ENCODE data around the gene SCAMP4. TPM values are rescaled to one million over a fixed set of nuclear protein-coding genes. Genes with fewer than 3 reads are reported as not detected.

SCAMP4 gene
- total and polyA plus RNA-seq, 12 donors: 13.5 to 192 (median 60.3) TPM

Other genes with a start within 250 kb of the SCAMP4 start
- gene ONECUT3, start 151.9 kb upstream of the SCAMP4 start, total RNA-seq: not detected
- under 1 TPM in 1 of 3 donors, not detected in 2; under 0.01 TPM for gene ONECUT3, start 151.9 kb upstream of the SCAMP4 start, polyA plus RNA-seq
- gene ATP8B3, start 93.1 kb upstream of the SCAMP4 start, total RNA-seq: 10 to 100 TPM in 2 of 9 donors, 1 to 10 TPM in 6, under 1 TPM in 1; 0.26 to 15.1 (median 4.9) TPM
- 1 to 10 TPM; 2.0 to 9.2 (median 3.9) TPM for gene ATP8B3, start 93.1 kb upstream of the SCAMP4 start, polyA plus RNA-seq
- 10 to 100 TPM in 8 of 9 donors, 1 to 10 TPM in 1; 9.3 to 98.8 (median 30.9) TPM for gene REXO1, start 56.9 kb upstream of the SCAMP4 start, total RNA-seq
- 100 to 1,000 TPM in 2 of 3 donors, 10 to 100 TPM in 1; 18.4 to 155 (median 150) TPM for gene REXO1, start 56.9 kb upstream of the SCAMP4 start, polyA plus RNA-seq
- gene KLF16, start 41.8 kb upstream of the SCAMP4 start, total RNA-seq: 10 to 100 TPM in 7 of 9 donors, 1 to 10 TPM in 2; 4.2 to 28.1 (median 16.3) TPM
- 10 to 100 TPM in 1 of 3 donors, 1 to 10 TPM in 2; 2.0 to 12.9 (median 6.9) TPM for gene KLF16, start 41.8 kb upstream of the SCAMP4 start, polyA plus RNA-seq
- gene ABHD17A, start 19.9 kb upstream of the SCAMP4 start, total RNA-seq: 100 to 1,000 TPM in 4 of 9 donors, 10 to 100 TPM in 5; 51.8 to 145 (median 93.3) TPM
- gene ABHD17A, start 19.9 kb upstream of the SCAMP4 start, polyA plus RNA-seq: 100 to 1,000 TPM in 2 of 3 donors, 1 to 10 TPM in 1; 2.5 to 235 (median 195) TPM
- gene ADAT3, start within 50 bp of the SCAMP4 start, total RNA-seq: 10 to 100 TPM in 3 of 9 donors, 1 to 10 TPM in 6; 1.7 to 29.6 (median 9.0) TPM
- 1 to 10 TPM in 2 of 3 donors, not detected in 1; 8.1 to 8.3 TPM for gene ADAT3, start within 50 bp of the SCAMP4 start, polyA plus RNA-seq
- 10 to 100 TPM; 43.3 to 83.4 (median 71.2) TPM for gene CSNK1G2, start 35.8 kb downstream of the SCAMP4 start, total RNA-seq
- 100 to 1,000 TPM in 2 of 3 donors, 10 to 100 TPM in 1; 30.0 to 120 (median 100) TPM for gene CSNK1G2, start 35.8 kb downstream of the SCAMP4 start, polyA plus RNA-seq
- 100 to 1,000 TPM in 1 of 9 donors, 10 to 100 TPM in 8; 25.6 to 122 (median 81.7) TPM for gene BTBD2, start 110.3 kb downstream of the SCAMP4 start, total RNA-seq
- 10 to 100 TPM; 11.8 to 87.5 (median 57.7) TPM for gene BTBD2, start 110.3 kb downstream of the SCAMP4 start, polyA plus RNA-seq
- gene MKNK2, start 145.8 kb downstream of the SCAMP4 start, total RNA-seq: 100 to 1,000 TPM in 8 of 9 donors, 10 to 100 TPM in 1; 25.5 to 440 (median 171) TPM
- 100 to 1,000 TPM in 2 of 3 donors, 10 to 100 TPM in 1; 30.4 to 238 (median 140) TPM for gene MKNK2, start 145.8 kb downstream of the SCAMP4 start, polyA plus RNA-seq
- 10 to 100 TPM in 8 of 9 donors, 1 to 10 TPM in 1; 5.5 to 54.0 (median 45.0) TPM for gene MOB3A, start 190.9 kb downstream of the SCAMP4 start, total RNA-seq
- gene MOB3A, start 190.9 kb downstream of the SCAMP4 start, polyA plus RNA-seq: 10 to 100 TPM; 13.6 to 22.4 (median 16.0) TPM
- gene IZUMO4, start 191.5 kb downstream of the SCAMP4 start, total RNA-seq: 1 to 10 TPM in 7 of 9 donors, under 1 TPM in 2; 0.69 to 8.7 (median 2.3) TPM
- 10 to 100 TPM in 2 of 3 donors, 1 to 10 TPM in 1; 2.6 to 24.6 (median 17.4) TPM for gene IZUMO4, start 191.5 kb downstream of the SCAMP4 start, polyA plus RNA-seq
- 100 to 1,000 TPM in 8 of 9 donors, 10 to 100 TPM in 1; 51.3 to 193 (median 122) TPM for gene AP3D1, start 246.2 kb downstream of the SCAMP4 start, total RNA-seq
- 100 to 1,000 TPM in 2 of 3 donors, 10 to 100 TPM in 1; 88.7 to 133 (median 120) TPM for gene AP3D1, start 246.2 kb downstream of the SCAMP4 start, polyA plus RNA-seq

Data from adrenal gland (tissue), 12 donors.